Loucy (cell line): ENCODE measurements around the gene CRB2.

Source experiments
- CTCF ChIP-seq: fragments of 200-600 bp; sonication (generic); conservative IDR thresholded peaks from 2 replicates; pipeline ENCODE4 v1.5.1; 2014; ENCODE audit warnings: mild to moderate bottlenecking, antibody characterized with exemption, low read length
- EZH2phosphoT487 ChIP-seq: fragments of 200-600 bp; IDR thresholded peaks from 2 replicates; pipeline ENCODE4 v1.6.1; 2018; ENCODE audit warnings: antibody characterized with exemption, mild to moderate bottlenecking, moderate library complexity, borderline replicate concordance

DNA sequence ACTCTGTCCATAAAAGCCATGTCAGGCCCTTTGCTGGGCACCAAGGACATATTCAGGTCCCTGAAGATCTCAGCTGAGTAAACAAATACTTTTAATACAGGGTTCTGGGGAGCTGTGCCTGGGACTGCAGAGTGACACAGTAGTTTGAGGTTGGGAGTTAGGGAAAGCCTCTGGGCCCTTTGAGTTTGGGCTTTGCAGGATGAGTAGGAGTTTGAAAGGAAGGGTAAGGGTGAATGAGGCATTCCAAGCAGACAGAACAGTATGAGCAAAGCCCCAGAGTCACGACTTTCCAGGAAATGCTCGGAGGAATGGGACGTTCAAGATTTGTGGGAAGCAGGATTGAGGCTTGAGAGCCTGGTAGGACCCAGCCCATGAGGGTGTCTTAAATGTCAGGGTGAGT lies 13.3 kb downstream of the CRB2 start:
- no peak for TF ChIP-seq CTCF
- TF ChIP-seq EZH2phosphoT487 = no peak
